SK-N-SH treated with all-trans-retinoic acid at 6 μM for 48 hours (cell line): ENCODE data around the gene HMSD.

Experiments used
- ATAC-seq: fragments of 200-7000 bp; cut with Tn5 transposase; 3 replicates; pipeline ENCODE4 v1.9.1; 2020; ENCODE audit warnings: mild to moderate bottlenecking, moderate library complexity
- ARNTL ChIP-seq: fragments of 450-650 bp; formaldehyde crosslinking; IDR thresholded peaks from 2 replicates; pipeline ENCODE4 v1.5.0; 2020; ENCODE audit warnings: low read depth, mild to moderate bottlenecking, moderate library complexity, borderline replicate concordance
- BACH2 ChIP-seq: fragments of 250-450 bp; sonication (Bioruptor Pico); IDR thresholded peaks from 2 replicates; pipeline ENCODE4 v1.9.0; 2021; ENCODE audit warnings: mild to moderate bottlenecking, borderline replicate concordance
- CSDC2 ChIP-seq: fragments of 250-450 bp; sonication (Bioruptor Pico); IDR thresholded peaks from 2 replicates; pipeline ENCODE4 v1.5.0; 2020; ENCODE audit warnings: mild to moderate bottlenecking, moderate library complexity
- ESRRG ChIP-seq: fragments of 250-450 bp; sonication (Bioruptor Pico); IDR thresholded peaks from 2 replicates; pipeline ENCODE4 v1.6.1; 2021; ENCODE audit warnings: mild to moderate bottlenecking
- GLIS3 ChIP-seq: fragments of 250-450 bp; sonication (Bioruptor Pico); IDR thresholded peaks from 2 replicates; pipeline ENCODE4 v1.5.0; 2020; ENCODE audit warnings: mild to moderate bottlenecking, moderate library complexity
- ISL1 ChIP-seq: fragments of 250-450 bp; sonication (Bioruptor Pico); IDR thresholded peaks from 2 replicates; pipeline ENCODE4 v2.1.2; 2022; ENCODE audit warnings: mild to moderate bottlenecking, moderate library complexity
- OSR1 ChIP-seq: fragments of 250-450 bp; sonication (Bioruptor Pico); IDR thresholded peaks from 2 replicates; pipeline ENCODE4 v1.8.0; 2022; ENCODE audit warnings: moderate library complexity, mild to moderate bottlenecking, inconsistent platforms
- PATZ1 ChIP-seq: fragments of 250-450 bp; sonication (Bioruptor Pico); IDR thresholded peaks from 2 replicates; pipeline ENCODE4 v1.8.0; 2020; ENCODE audit warnings: mild to moderate bottlenecking, moderate library complexity, borderline replicate concordance
- PPARA ChIP-seq: fragments of 250-450 bp; sonication (Bioruptor Pico); IDR thresholded peaks from 2 replicates; pipeline ENCODE4 v1.5.0; 2020; ENCODE audit warnings: mild to moderate bottlenecking, borderline replicate concordance
- RARB ChIP-seq: fragments of 250-450 bp; sonication (Bioruptor Pico); IDR thresholded peaks from 2 replicates; pipeline ENCODE4 v1.8.0; 2021; ENCODE audit warnings: mild to moderate bottlenecking, moderate library complexity
- SNAI2 ChIP-seq: fragments of 250-450 bp; sonication (Bioruptor Pico); IDR thresholded peaks from 2 replicates; pipeline ENCODE4 v1.5.0; 2020; ENCODE audit warnings: mild to moderate bottlenecking, moderate library complexity
- TOX ChIP-seq: fragments of 250-450 bp; sonication (Bioruptor Pico); IDR thresholded peaks from 2 replicates; pipeline ENCODE4 v1.8.0; 2021; ENCODE audit warnings: mild to moderate bottlenecking, moderate library complexity, borderline replicate concordance
- ZC3H10 ChIP-seq: fragments of 250-450 bp; sonication (Bioruptor Pico); IDR thresholded peaks from 2 replicates; pipeline ENCODE4 v1.5.1; 2021; ENCODE audit warnings: mild to moderate bottlenecking, moderate library complexity
- ZFP3 ChIP-seq: fragments of 250-450 bp; sonication (Bioruptor Pico); IDR thresholded peaks from 2 replicates; pipeline ENCODE4 v1.5.0; 2020; ENCODE audit warnings: mild to moderate bottlenecking, moderate library complexity
- ZFP30 ChIP-seq: fragments of 450-650 bp; formaldehyde crosslinking; IDR thresholded peaks from 2 replicates; pipeline ENCODE4 v1.5.0; 2022; ENCODE audit warnings: mild to moderate bottlenecking, moderate library complexity
- ZNF565 ChIP-seq: fragments of 450-650 bp; formaldehyde crosslinking; conservative IDR thresholded peaks from 2 replicates; pipeline ENCODE4 v1.5.0; 2020; ENCODE audit warnings: low read depth, mild to moderate bottlenecking, moderate library complexity
- ZNF70 ChIP-seq: fragments of 450-650 bp; formaldehyde crosslinking; IDR thresholded peaks from 2 replicates; pipeline ENCODE4 v1.5.0; 2020; ENCODE audit warnings: mild to moderate bottlenecking, moderate library complexity
- ZNF8 ChIP-seq: fragments of 450-650 bp; formaldehyde crosslinking; IDR thresholded peaks from 2 replicates; pipeline ENCODE4 v1.5.0; 2020; ENCODE audit warnings: mild to moderate bottlenecking, moderate library complexity
- TF ChIP-seq, protein P1 (sequence below): fragments of 250-450 bp; sonication (Bioruptor Pico); IDR thresholded peaks from 2 replicates; pipeline ENCODE4 v1.5.1; 2020; ENCODE audit warnings: low read depth, mild to moderate bottlenecking, moderate library complexity
- TF ChIP-seq, protein P2 (sequence below): fragments of 250-450 bp; sonication (Bioruptor Pico); IDR thresholded peaks from 2 replicates; pipeline ENCODE4 v1.5.1; 2021; ENCODE audit warnings: mild to moderate bottlenecking, moderate library complexity
- TF ChIP-seq, protein P3 (sequence below): fragments of 250-450 bp; sonication (Bioruptor Pico); IDR thresholded peaks from 2 replicates; pipeline ENCODE4 v1.5.0; 2020; ENCODE audit warnings: mild to moderate bottlenecking, moderate library complexity
- TF ChIP-seq, protein P4 (sequence below): fragments of 250-450 bp; sonication (Bioruptor Pico); IDR thresholded peaks from 2 replicates; pipeline ENCODE4 v1.8.0; 2021; ENCODE audit warnings: low read depth, mild to moderate bottlenecking, moderate library complexity, borderline replicate concordance

Gene HMSD

GRCh38 chr18:63960891-63961290 is 11.8 kb downstream of the HMSD start:
- no peak for ATAC-seq
- TF ChIP-seq ZNF70 (CRISPR knock-in tag) = no peak
- TF ChIP-seq ARNTL (CRISPR knock-in tag) = no peak
- TF ChIP-seq OSR1 (CRISPR knock-in tag) = no peak

GRCh38 chr18:63961435-63961980 is 12.4 kb downstream of the HMSD start:
- no peak for ATAC-seq
- TF ChIP-seq, protein P1, sequence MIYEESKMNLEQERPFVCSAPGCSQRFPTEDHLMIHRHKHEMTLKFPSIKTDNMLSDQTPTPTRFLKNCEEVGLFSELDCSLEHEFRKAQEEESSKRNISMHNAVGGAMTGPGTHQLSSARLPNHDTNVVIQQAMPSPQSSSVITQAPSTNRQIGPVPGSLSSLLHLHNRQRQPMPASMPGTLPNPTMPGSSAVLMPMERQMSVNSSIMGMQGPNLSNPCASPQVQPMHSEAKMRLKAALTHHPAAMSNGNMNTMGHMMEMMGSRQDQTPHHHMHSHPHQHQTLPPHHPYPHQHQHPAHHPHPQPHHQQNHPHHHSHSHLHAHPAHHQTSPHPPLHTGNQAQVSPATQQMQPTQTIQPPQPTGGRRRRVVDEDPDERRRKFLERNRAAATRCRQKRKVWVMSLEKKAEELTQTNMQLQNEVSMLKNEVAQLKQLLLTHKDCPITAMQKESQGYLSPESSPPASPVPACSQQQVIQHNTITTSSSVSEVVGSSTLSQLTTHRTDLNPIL (CRISPR knock-in tag) = no peak
- TF ChIP-seq ESRRG = no peak
- TF ChIP-seq ARNTL (CRISPR knock-in tag) = no peak
- TF ChIP-seq ZNF8 (CRISPR knock-in tag) = no peak
- TF ChIP-seq CSDC2 (CRISPR knock-in tag) = no peak
- no peak for TF ChIP-seq ZFP30
- no peak for TF ChIP-seq ZNF565
- no peak for TF ChIP-seq PATZ1 (CRISPR knock-in tag)
- no peak for TF ChIP-seq BACH2 (CRISPR knock-in tag)
- no peak for TF ChIP-seq ZNF70 (CRISPR knock-in tag)
- TF ChIP-seq ZFP3 (CRISPR knock-in tag) = no peak
- TF ChIP-seq, protein P2, sequence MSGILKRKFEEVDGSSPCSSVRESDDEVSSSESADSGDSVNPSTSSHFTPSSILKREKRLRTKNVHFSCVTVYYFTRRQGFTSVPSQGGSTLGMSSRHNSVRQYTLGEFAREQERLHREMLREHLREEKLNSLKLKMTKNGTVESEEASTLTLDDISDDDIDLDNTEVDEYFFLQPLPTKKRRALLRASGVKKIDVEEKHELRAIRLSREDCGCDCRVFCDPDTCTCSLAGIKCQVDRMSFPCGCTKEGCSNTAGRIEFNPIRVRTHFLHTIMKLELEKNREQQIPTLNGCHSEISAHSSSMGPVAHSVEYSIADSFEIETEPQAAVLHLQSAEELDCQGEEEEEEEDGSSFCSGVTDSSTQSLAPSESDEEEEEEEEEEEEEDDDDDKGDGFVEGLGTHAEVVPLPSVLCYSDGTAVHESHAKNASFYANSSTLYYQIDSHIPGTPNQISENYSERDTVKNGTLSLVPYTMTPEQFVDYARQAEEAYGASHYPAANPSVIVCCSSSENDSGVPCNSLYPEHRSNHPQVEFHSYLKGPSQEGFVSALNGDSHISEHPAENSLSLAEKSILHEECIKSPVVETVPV = no peak
- TF ChIP-seq, protein P3, sequence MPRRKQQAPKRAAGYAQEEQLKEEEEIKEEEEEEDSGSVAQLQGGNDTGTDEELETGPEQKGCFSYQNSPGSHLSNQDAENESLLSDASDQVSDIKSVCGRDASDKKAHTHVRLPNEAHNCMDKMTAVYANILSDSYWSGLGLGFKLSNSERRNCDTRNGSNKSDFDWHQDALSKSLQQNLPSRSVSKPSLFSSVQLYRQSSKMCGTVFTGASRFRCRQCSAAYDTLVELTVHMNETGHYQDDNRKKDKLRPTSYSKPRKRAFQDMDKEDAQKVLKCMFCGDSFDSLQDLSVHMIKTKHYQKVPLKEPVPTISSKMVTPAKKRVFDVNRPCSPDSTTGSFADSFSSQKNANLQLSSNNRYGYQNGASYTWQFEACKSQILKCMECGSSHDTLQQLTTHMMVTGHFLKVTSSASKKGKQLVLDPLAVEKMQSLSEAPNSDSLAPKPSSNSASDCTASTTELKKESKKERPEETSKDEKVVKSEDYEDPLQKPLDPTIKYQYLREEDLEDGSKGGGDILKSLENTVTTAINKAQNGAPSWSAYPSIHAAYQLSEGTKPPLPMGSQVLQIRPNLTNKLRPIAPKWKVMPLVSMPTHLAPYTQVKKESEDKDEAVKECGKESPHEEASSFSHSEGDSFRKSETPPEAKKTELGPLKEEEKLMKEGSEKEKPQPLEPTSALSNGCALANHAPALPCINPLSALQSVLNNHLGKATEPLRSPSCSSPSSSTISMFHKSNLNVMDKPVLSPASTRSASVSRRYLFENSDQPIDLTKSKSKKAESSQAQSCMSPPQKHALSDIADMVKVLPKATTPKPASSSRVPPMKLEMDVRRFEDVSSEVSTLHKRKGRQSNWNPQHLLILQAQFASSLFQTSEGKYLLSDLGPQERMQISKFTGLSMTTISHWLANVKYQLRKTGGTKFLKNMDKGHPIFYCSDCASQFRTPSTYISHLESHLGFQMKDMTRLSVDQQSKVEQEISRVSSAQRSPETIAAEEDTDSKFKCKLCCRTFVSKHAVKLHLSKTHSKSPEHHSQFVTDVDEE = no peak
- TF ChIP-seq TOX (CRISPR knock-in tag) = no peak
- TF ChIP-seq ISL1 (CRISPR knock-in tag) = no peak
- TF ChIP-seq SNAI2 = no peak
- TF ChIP-seq RARB (CRISPR knock-in tag) = no peak
- TF ChIP-seq GLIS3 = no peak

GRCh38 chr18:63962137-63962536 is 13.0 kb downstream of the HMSD start:
- TF ChIP-seq PATZ1 (CRISPR knock-in tag) (no peak), ZFP30 (no peak), OSR1 (CRISPR knock-in tag) (no peak), ISL1 (CRISPR knock-in tag) (no peak)
- no peak for ATAC-seq

DNA sequence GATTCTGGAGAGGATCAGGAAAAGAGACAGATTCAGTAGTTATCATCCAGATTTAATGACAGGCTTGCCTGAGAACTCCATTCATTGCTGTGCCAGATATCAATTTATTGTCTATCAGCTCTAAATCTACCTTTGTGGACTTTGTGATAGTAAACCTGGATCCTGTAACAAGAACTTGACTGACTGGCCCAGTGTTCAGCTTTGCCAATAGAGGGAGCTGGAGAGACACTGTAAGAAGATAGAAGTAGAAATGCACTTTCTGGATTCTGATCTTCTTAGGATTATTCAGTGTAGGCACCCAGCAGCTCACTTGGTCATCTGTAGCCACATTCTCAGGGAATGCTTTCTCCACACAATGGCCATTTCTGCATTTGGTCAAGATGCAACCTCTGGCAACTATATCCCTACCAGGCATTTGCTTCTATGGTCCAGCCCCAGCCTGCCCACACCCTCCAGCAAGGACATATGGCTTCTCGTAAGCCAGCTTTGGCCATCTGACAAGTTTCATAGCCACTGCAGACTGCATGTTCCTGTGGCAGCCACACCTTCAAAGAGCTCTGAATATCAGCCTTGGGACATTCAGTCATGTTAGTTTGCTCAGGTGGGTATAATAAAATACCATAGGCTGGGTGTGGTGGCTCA is 14.6 kb downstream of the HMSD start:
- peak; percentile 95 for ATAC-seq
- no peak for TF ChIP-seq CSDC2 (CRISPR knock-in tag)
- TF ChIP-seq BACH2 (CRISPR knock-in tag) = no peak
- no peak for TF ChIP-seq ESRRG
- TF ChIP-seq, protein P4, sequence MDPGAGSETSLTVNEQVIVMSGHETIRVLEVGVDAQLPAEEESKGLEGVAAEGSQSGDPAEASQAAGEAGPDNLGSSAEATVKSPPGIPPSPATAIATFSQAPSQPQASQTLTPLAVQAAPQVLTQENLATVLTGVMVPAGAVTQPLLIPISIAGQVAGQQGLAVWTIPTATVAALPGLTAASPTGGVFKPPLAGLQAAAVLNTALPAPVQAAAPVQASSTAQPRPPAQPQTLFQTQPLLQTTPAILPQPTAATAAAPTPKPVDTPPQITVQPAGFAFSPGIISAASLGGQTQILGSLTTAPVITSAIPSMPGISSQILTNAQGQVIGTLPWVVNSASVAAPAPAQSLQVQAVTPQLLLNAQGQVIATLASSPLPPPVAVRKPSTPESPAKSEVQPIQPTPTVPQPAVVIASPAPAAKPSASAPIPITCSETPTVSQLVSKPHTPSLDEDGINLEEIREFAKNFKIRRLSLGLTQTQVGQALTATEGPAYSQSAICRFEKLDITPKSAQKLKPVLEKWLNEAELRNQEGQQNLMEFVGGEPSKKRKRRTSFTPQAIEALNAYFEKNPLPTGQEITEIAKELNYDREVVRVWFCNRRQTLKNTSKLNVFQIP = no peak
- TF ChIP-seq ZC3H10 (CRISPR knock-in tag) = no peak
- TF ChIP-seq GLIS3 = no peak
- TF ChIP-seq RARB (CRISPR knock-in tag) = no peak
- TF ChIP-seq PPARA (CRISPR knock-in tag) = no peak
- TF ChIP-seq ARNTL (CRISPR knock-in tag) = no peak
- TF ChIP-seq PATZ1 (CRISPR knock-in tag) = no peak
